ENCODE data around the gene SEL1L2. TPM values are rescaled to one million over a fixed set of nuclear protein-coding genes. Genes with fewer than 3 reads are reported as not detected.

The SEL1L2 gene
- total RNA-seq, 2 donors from 2014 or later = not detected

- Histone ChIP-seq H3K4me1 (no peaks in the 10 kb centered on the region), H3K27me3 (no peaks in the 10 kb centered on the region), H3K36me3 (replicated peaks in 1 of 2; ENCODE audit: insufficient read depth in 1 of 2, low read depth in 2 of 2) (no peaks in the 10 kb centered on the region), H3K27ac (no peak overlapping the region), H3K9me3 (peaks cover 0 to 14% (median 0%) of the 10 kb centered on the region in 3 donors), H3K4me3 (no peak overlapping the region)
- DNase-seq (no peak), ATAC-seq (no peak)
- TF ChIP-seq CTCF (IDR thresholded peaks at IDR 0.05) (no peak), POLR2A (IDR thresholded peaks at IDR 0.05) (no peak)
- 80 to 83% methylated on average over 2 of the region's 2 CpGs for WGBS, 2 donors
- intact Hi-C loops (cut with DNase I) = no loop called here
Measured at GRCh38 chr20:14009208-14009607, 18.8 kb upstream of the SEL1L2 start.

GRCh38 chr20:14005996-14006395 lies 15.6 kb upstream of the SEL1L2 start:
- intact Hi-C loops (cut with DNase I) = no loop called here
- no peaks in the 10 kb centered on the region for H3K27me3 ChIP-seq

GRCh38 chr20:14000917-14001316 lies 10.5 kb upstream of the SEL1L2 start:
- intact Hi-C loops (cut with DNase I) = no loop called here
- H3K27ac ChIP-seq = no peak overlapping the region
- no peak for ATAC-seq
- H3K27me3 ChIP-seq = no peaks in the 10 kb centered on the region
- H3K4me1 ChIP-seq = no peaks in the 10 kb centered on the region
- no peak overlapping the region for H3K4me3 ChIP-seq
- H3K36me3 ChIP-seq (replicated peaks in 1 of 2; ENCODE audit: insufficient read depth in 1 of 2, low read depth in 2 of 2) = no peaks in the 10 kb centered on the region
- no peaks in the 10 kb centered on the region for H3K9me3 ChIP-seq
- no peak for TF ChIP-seq CTCF (IDR thresholded peaks at IDR 0.05)
- TF ChIP-seq POLR2A (IDR thresholded peaks at IDR 0.05) = no peak
- DNase-seq = no peak
- WGBS, 2 donors = 87 to 96% methylated on average over 1 of the region's 1 CpG

More at GRCh38 chr20:14005996-14006395, 15.6 kb upstream of the SEL1L2 start:
- no peak for ATAC-seq
- Histone ChIP-seq H3K27ac (no peak overlapping the region), H3K4me3 (no peak overlapping the region), H3K36me3 (replicated peaks in 1 of 2; ENCODE audit: insufficient read depth in 1 of 2, low read depth in 2 of 2) (no peaks in the 10 kb centered on the region), H3K4me1 (no peaks in the 10 kb centered on the region), H3K9me3 (no peaks in the 10 kb centered on the region)
- 95 to 96% methylated on average over 4 of the region's 4 CpGs for WGBS, 2 donors
- TF ChIP-seq CTCF (IDR thresholded peaks at IDR 0.05) (no peak), POLR2A (IDR thresholded peaks at IDR 0.05) (no peak)
- DNase-seq = no peak

- Histone ChIP-seq H3K27me3 (no peaks in the 10 kb centered on the region), H3K27ac (peak overlapping the region in 3 of 4 donors; percentile 60 to 85 (median 79)), H3K9me3 (no peaks in the 10 kb centered on the region), H3K36me3 (replicated peaks in 1 of 2; ENCODE audit: insufficient read depth in 1 of 2, low read depth in 2 of 2) (no peaks in the 10 kb centered on the region), H3K4me3 (peak overlapping the region; percentile 33 to 67), H3K4me1 (no peaks in the 10 kb centered on the region)
- no peak for TF ChIP-seq POLR2A (IDR thresholded peaks at IDR 0.05)
- TF ChIP-seq CTCF (IDR thresholded peaks at IDR 0.05) = no peak
- intact Hi-C loops (cut with DNase I) = no loop called here
- 3 to 8% methylated on average over 12 to 13 of the region's 13 CpGs for WGBS, 2 donors
- no peak for DNase-seq
- ATAC-seq = no peak
Measured at GRCh38 chr20:13996265-13996664, 5.9 kb upstream of the SEL1L2 start.

GRCh38 chr20:13995841-13996240 lies 5.4 kb upstream of the SEL1L2 start:
- Histone ChIP-seq H3K4me1 (no peaks in the 10 kb centered on the region), H3K27me3 (no peaks in the 10 kb centered on the region), H3K9me3 (no peaks in the 10 kb centered on the region), H3K36me3 (replicated peaks in 1 of 2; ENCODE audit: insufficient read depth in 1 of 2, low read depth in 2 of 2) (no peaks in the 10 kb centered on the region), H3K27ac (peak overlapping the region; percentile 57 to 85 (median 70)), H3K4me3 (peak overlapping the region; percentile 33 to 67)
- TF ChIP-seq CTCF (IDR thresholded peaks at IDR 0.05) (peak in 1 of 7 experiments; percentile 21), POLR2A (IDR thresholded peaks at IDR 0.05) (no peak)
- intact Hi-C loops (cut with DNase I) = no loop called here
- peak; percentile 61 to 84 (median 67) for DNase-seq
- peak; percentile 57 for ATAC-seq
- 0 to 1% methylated on average over 5 to 49 of the region's 52 CpGs for WGBS, 2 donors
